Germinal center (tissue), 1 donor: ENCODE results near the gene APBA1.

ENCODE experiments used
- DNase-seq: peaks from one replicate; pipeline ENCODE4 v3.0.0; 2012; ENCODE audit warnings: mixed read lengths, low spot score

The APBA1 gene

GRCh38 chr9:69400470-69400869, 271.7 kb downstream of the APBA1 start:
- no peak for DNase-seq

GRCh38 chr9:69397384-69398214, 274.6 kb downstream of the APBA1 start:
- no peak for DNase-seq

GRCh38 chr9:69396759-69397158, 275.4 kb downstream of the APBA1 start:
- no peak for DNase-seq

GRCh38 chr9:69395718-69396117, 276.5 kb downstream of the APBA1 start:
- no peak for DNase-seq

GRCh38 chr9:69393425-69393824, 278.7 kb downstream of the APBA1 start:
- DNase-seq, result no peak

GRCh38 chr9:69392826-69393225, 279.3 kb downstream of the APBA1 start:
- DNase-seq, result no peak

GRCh38 chr9:69391946-69392345, 280.2 kb downstream of the APBA1 start:
- DNase-seq, result no peak

GRCh38 chr9:69391487-69391886, 280.7 kb downstream of the APBA1 start:
- DNase-seq, result no peak

- no peak for DNase-seq
Observed at GRCh38 chr9:69389437-69389995, 282.7 kb downstream of the APBA1 start.

GRCh38 chr9:69388596-69388995, 283.6 kb downstream of the APBA1 start:
- no peak for DNase-seq

- no peak for DNase-seq
Observed at GRCh38 chr9:69386651-69387050, 285.5 kb downstream of the APBA1 start.

- no peak for DNase-seq
Observed at GRCh38 chr9:69385581-69386033, 286.6 kb downstream of the APBA1 start.

- no peak for DNase-seq
Observed at GRCh38 chr9:69382135-69382534, 290.0 kb downstream of the APBA1 start.

GRCh38 chr9:69380811-69381210, 291.4 kb downstream of the APBA1 start:
- no peak for DNase-seq

GRCh38 chr9:69380301-69380700, 291.9 kb downstream of the APBA1 start:
- no peak for DNase-seq

- DNase-seq, result no peak
Observed at GRCh38 chr9:69379270-69379982, 292.7 kb downstream of the APBA1 start.

GRCh38 chr9:69377981-69378380, 294.2 kb downstream of the APBA1 start:
- DNase-seq, result no peak
